ENCODE data around the gene FAM124A.

DNA sequence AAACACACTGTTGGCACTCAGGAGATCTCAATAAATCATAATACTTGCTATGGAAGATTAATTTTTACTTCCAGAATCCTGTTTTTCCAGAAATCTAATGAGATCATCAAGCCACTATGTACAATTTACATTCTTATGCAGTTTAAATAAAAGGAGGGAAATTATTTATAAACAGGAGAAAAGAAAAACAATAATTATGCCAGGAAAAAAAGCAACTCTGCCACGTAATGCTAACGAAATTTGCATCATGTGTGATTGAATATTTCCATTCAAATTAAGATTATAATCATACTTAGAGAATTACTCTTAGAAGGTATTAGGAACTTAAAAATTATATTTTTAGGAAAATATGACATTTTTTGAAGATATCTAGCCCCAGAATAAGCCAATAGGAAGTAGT lies 13.0 kb downstream of the FAM124A start:
- no peak for TF ChIP-seq POLR2AphosphoS5 (IDR thresholded peaks at IDR 0.05; ENCODE audit: insufficient read depth, low read depth, low read length)
- TF ChIP-seq, protein P1, sequence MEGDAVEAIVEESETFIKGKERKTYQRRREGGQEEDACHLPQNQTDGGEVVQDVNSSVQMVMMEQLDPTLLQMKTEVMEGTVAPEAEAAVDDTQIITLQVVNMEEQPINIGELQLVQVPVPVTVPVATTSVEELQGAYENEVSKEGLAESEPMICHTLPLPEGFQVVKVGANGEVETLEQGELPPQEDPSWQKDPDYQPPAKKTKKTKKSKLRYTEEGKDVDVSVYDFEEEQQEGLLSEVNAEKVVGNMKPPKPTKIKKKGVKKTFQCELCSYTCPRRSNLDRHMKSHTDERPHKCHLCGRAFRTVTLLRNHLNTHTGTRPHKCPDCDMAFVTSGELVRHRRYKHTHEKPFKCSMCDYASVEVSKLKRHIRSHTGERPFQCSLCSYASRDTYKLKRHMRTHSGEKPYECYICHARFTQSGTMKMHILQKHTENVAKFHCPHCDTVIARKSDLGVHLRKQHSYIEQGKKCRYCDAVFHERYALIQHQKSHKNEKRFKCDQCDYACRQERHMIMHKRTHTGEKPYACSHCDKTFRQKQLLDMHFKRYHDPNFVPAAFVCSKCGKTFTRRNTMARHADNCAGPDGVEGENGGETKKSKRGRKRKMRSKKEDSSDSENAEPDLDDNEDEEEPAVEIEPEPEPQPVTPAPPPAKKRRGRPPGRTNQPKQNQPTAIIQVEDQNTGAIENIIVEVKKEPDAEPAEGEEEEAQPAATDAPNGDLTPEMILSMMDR (IDR thresholded peaks at IDR 0.05; ENCODE audit: extremely low read depth in 1 of 2, insufficient read depth in 1 of 2, low read depth in 1 of 2, low read length in 2 of 2), result no peak
- TF ChIP-seq POLR2A (IDR thresholded peaks at IDR 0.05; ENCODE audit: low read depth, low read length), result no peak
- TF ChIP-seq EZH2 (IDR thresholded peaks at IDR 0.05; ENCODE audit: borderline replicate concordance, low read depth, low read length, severe bottlenecking), result no peak
- no peak for TF ChIP-seq MYC (IDR thresholded peaks at IDR 0.05; ENCODE audit: low read depth, low read length)
- TF ChIP-seq, protein P2, sequence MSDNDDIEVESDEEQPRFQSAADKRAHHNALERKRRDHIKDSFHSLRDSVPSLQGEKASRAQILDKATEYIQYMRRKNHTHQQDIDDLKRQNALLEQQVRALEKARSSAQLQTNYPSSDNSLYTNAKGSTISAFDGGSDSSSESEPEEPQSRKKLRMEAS (IDR thresholded peaks at IDR 0.05; ENCODE audit: insufficient read depth, insufficient read length), result no peak

Data from endothelial cell of umbilical vein (primary cell).